Stimulated activated CD4-positive, alpha-beta T cell treated with anti-CD3 and anti-CD28 coated beads, Interleukin-2, amount 100 ng/mL, for 24 hours (primary cell): Measurements from ENCODE around the gene CDPF1.
"Not testable (repeated sequence)": the region's sequence is repeated elsewhere in the genome, so short reads cannot be mapped to it uniquely, and the experiment has no call there.

Experiments used
- DNase-seq, 2 donors: peaks; one replicate each; pipeline ENCODE4 v3.0.0-alpha.2; 2020

Gene CDPF1

GRCh38 chr22:46224044-46224897 is 25.8 kb downstream of the CDPF1 start:
- DNase-seq, result no peak

- no peak for DNase-seq
These were observed 29.2 kb downstream of the CDPF1 start for GRCh38 chr22:46220921-46221320.

GRCh38 chr22:46219636-46220035 is 30.5 kb downstream of the CDPF1 start:
- DNase-seq, result no peak

GRCh38 chr22:46214616-46215015 is 35.5 kb downstream of the CDPF1 start:
- no peak for DNase-seq

- no peak for DNase-seq
These were observed 35.9 kb downstream of the CDPF1 start for GRCh38 chr22:46214149-46214548.

- no peak for DNase-seq
These were observed 37.0 kb downstream of the CDPF1 start for GRCh38 chr22:46213052-46213451.

- no peak for DNase-seq
These were observed 37.9 kb downstream of the CDPF1 start for GRCh38 chr22:46212195-46212594.

- DNase-seq, result no peak
These were observed 40.8 kb downstream of the CDPF1 start for GRCh38 chr22:46209262-46209661.

- DNase-seq, result no peak
These were observed 46.5 kb downstream of the CDPF1 start for GRCh38 chr22:46203601-46203980.

GRCh38 chr22:46202897-46203600 is 47.0 kb downstream of the CDPF1 start:
- no peak for DNase-seq

- no peak for DNase-seq
These were observed 48.9 kb downstream of the CDPF1 start for GRCh38 chr22:46201059-46201757.

GRCh38 chr22:46198806-46199205 is 51.3 kb downstream of the CDPF1 start:
- not testable (repeated sequence) for DNase-seq

- DNase-seq, result no peak
These were observed 51.8 kb downstream of the CDPF1 start for GRCh38 chr22:46198274-46198673.

GRCh38 chr22:46196278-46196677 is 53.8 kb downstream of the CDPF1 start:
- DNase-seq, result no peak

GRCh38 chr22:46195487-46196165 is 54.5 kb downstream of the CDPF1 start:
- no peak for DNase-seq
